ENCODE results near the gene SPOCK1.
A peak's percentile ranks its signal among the peaks of the same experiment; 100 is the strongest.

Gene SPOCK1

DNA sequence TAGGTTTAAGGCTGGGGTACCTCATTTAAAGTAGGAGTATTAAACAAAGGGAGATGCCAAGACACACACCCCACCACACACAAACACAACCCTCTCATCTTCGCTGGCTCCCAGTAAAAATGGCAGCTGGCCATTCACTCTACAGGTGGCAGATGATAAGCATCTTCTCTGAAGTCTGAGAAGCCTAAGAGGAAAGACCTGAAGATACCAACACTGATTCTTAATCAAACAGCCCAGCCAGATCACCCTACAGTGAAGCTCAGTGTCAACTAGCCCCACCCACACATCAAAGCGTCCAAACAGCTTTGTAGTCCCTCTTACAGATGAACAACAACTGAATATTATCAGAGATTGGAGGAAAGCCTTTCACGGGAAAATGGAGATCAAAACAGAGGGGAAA is 59.5 kb downstream of the SPOCK1 start:
- TF ChIP-seq, protein P1, sequence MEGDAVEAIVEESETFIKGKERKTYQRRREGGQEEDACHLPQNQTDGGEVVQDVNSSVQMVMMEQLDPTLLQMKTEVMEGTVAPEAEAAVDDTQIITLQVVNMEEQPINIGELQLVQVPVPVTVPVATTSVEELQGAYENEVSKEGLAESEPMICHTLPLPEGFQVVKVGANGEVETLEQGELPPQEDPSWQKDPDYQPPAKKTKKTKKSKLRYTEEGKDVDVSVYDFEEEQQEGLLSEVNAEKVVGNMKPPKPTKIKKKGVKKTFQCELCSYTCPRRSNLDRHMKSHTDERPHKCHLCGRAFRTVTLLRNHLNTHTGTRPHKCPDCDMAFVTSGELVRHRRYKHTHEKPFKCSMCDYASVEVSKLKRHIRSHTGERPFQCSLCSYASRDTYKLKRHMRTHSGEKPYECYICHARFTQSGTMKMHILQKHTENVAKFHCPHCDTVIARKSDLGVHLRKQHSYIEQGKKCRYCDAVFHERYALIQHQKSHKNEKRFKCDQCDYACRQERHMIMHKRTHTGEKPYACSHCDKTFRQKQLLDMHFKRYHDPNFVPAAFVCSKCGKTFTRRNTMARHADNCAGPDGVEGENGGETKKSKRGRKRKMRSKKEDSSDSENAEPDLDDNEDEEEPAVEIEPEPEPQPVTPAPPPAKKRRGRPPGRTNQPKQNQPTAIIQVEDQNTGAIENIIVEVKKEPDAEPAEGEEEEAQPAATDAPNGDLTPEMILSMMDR (IDR thresholded peaks at IDR 0.05; ENCODE audit: control insufficient read depth, insufficient read depth, low read depth, low read length, missing control alignments): no peak
- H3K4me3 ChIP-seq (ENCODE audit: control insufficient read depth, low read depth, low read length): no peak overlapping the region
- DNase-seq (ENCODE audit: low read depth): no peak

DNA sequence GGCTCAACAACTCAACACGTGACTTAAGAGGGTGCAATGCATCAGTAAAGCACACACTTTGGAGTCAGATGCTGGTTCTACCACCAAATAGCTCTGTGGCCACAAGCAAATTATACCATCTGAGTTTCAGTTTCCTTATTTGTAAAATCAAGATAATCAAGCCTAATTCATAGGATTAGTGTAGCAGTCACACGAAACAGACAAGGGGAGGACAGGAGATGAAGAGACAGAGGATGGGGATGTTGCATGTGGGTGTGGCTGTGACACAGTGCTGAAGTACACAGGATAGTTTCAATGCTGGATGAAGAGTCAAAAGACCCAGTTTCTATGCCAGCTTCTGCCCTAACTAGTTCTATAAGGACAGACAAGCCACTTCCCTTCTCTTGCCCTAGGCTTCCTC is 60.2 kb downstream of the SPOCK1 start:
- H3K4me3 ChIP-seq (ENCODE audit: control insufficient read depth, low read depth, low read length): no peak overlapping the region
- TF ChIP-seq, protein P1 (IDR thresholded peaks at IDR 0.05; ENCODE audit: control insufficient read depth, insufficient read depth, low read depth, low read length, missing control alignments): no peak
- DNase-seq (ENCODE audit: low read depth): no peak

DNA sequence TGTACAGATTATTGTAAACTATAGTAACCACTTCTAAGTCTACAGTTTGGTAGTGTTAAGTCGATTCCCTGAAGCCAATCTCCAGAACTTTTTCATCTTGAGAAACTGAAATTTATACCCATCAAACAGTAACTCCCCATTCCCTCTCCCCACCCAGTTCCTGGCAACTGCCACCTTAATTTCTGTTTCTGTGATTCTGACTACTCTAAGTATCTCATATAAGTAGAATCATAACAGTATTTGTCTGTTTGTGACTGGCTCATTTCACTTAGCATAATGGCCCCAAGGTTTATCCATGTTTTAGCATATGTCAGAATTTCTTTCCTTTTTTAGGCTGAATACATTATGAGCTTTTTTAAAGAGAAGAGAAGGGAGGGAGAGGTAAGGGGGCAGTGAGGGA is 61.4 kb downstream of the SPOCK1 start:
- TF ChIP-seq, protein P1 (IDR thresholded peaks at IDR 0.05; ENCODE audit: control insufficient read depth, insufficient read depth, low read depth, low read length, missing control alignments): no peak
- no peak overlapping the region for H3K4me3 ChIP-seq (ENCODE audit: control insufficient read depth, low read depth, low read length)
- no peak for DNase-seq (ENCODE audit: low read depth)

DNA sequence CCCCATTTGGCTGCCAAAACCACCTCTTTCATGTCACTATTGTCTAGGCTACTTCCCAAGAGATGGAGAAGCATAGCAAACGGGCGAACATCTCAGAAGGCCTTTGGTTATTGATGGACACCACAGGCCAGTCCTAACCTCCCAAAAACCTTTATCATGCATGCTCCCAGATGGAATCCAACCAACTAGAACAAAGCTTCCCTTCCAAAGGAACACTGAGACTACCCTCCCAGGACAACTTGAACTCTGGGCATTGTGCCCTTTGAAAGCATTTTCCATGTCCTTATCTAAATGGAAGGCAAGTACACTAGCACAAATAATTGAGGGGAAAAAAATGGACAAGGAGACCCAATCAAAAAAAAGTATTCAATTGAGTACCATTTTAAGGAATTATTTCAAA is 65.6 kb downstream of the SPOCK1 start:
- H3K4me3 ChIP-seq (ENCODE audit: control insufficient read depth, low read depth, low read length): no peak overlapping the region
- DNase-seq (ENCODE audit: low read depth): no peak
- TF ChIP-seq, protein P1 (IDR thresholded peaks at IDR 0.05; ENCODE audit: control insufficient read depth, insufficient read depth, low read depth, low read length, missing control alignments): no peak

DNA sequence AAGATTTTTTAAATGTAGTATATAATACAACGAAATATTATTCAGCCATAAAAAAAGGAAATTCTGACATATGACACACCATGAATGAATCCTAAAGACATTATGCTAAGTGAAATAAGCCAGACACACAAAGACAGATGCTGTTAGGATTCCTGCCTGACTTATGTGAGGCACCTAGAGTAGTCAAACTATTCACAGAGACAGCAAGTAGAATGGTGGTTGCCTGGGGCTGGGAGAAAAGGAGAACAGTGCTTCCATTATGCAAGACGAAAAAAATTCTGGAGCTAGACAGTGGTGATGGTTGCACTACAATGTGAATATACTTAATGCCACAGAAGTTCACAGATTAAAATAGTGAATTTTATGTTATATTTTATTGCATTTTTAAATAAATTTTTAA is 66.8 kb downstream of the SPOCK1 start:
- DNase-seq (ENCODE audit: low read depth): no peak
- TF ChIP-seq, protein P1 (IDR thresholded peaks at IDR 0.05; ENCODE audit: control insufficient read depth, insufficient read depth, low read depth, low read length, missing control alignments): no peak
- H3K4me3 ChIP-seq (ENCODE audit: control insufficient read depth, low read depth, low read length): no peak overlapping the region

DNA sequence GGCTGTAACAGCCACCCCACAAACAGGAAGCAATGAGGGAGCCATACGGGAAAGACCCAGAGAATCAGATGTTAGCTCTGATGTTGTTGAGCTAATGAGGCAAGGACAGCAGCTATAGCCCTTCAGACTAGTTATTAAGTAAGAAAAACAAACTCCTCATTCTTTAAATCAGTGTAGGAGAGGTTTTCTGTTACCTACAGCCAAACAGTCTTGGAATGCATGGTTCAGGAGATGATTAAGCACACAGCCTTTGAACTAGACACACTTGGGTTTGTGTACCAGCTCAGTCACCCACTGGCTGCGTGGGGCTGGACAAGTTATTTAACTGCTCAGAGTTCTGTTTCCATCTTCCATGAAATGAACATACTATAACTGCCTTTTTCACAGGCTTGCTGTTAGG is 68.1 kb downstream of the SPOCK1 start:
- H3K4me3 ChIP-seq (ENCODE audit: control insufficient read depth, low read depth, low read length): no peak overlapping the region
- TF ChIP-seq, protein P1 (IDR thresholded peaks at IDR 0.05; ENCODE audit: control insufficient read depth, insufficient read depth, low read depth, low read length, missing control alignments): no peak
- DNase-seq (ENCODE audit: low read depth): no peak

DNA sequence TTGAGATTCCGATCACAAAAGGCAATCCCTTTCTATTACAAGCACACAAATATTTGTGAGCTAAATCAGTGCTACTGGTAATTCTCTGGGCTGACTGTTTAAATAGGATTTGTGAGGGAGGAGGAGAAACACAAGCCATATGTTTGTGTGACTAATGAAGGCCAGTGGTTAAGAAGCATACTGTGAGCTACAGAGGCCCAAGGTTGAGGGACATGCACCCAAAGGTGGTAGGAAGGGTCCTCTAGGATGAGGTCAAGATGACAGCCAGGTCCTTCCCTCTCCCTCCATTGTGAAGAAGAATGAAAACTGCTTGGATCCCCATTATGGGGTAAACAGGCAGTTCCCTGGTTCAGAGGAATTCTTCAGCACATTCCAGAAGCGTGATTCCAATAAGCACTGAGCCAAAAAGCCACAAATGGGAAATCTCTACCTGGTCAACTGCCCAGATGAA is 83.9 kb downstream of the SPOCK1 start:
- H3K4me3 ChIP-seq (ENCODE audit: control insufficient read depth, low read depth, low read length): no peak overlapping the region
- TF ChIP-seq, protein P1 (IDR thresholded peaks at IDR 0.05; ENCODE audit: control insufficient read depth, insufficient read depth, low read depth, low read length, missing control alignments): no peak
- peak; percentile 44 for DNase-seq (ENCODE audit: low read depth)
